SJCRH30 (cell line): ENCODE data around the gene MEPCE. TPM values are rescaled to one million over a fixed set of nuclear protein-coding genes. Genes with fewer than 3 reads are reported as not detected.

Experiments
- DNase-seq, 2 experiments: peaks; one replicate each; pipeline ENCODE4 v3.0.0-alpha.2; 2015 to 2020
- H3K27ac ChIP-seq: fragments of 250-450 bp; sonication (Bioruptor Pico); 2 replicates; pipeline ENCODE4 v1.5.1; 2020; ENCODE audit warnings: mild to moderate bottlenecking, moderate library complexity
- H3K27me3 ChIP-seq: fragments of 250-450 bp; sonication (Bioruptor Pico); 2 replicates; pipeline ENCODE4 v1.5.1; 2020; ENCODE audit warnings: mild to moderate bottlenecking, moderate library complexity
- H3K36me3 ChIP-seq: fragments of 250-450 bp; sonication (Bioruptor Pico); 2 replicates; pipeline ENCODE4 v1.5.1; 2020; ENCODE audit warnings: mild to moderate bottlenecking, moderate library complexity
- H3K4me1 ChIP-seq: fragments of 250-450 bp; sonication (Bioruptor Pico); 2 replicates; pipeline ENCODE4 v1.5.1; 2020; ENCODE audit warnings: mild to moderate bottlenecking, moderate library complexity
- H3K4me3 ChIP-seq: fragments of 250-450 bp; sonication (Bioruptor Pico); 2 replicates; pipeline ENCODE4 v1.5.1; 2020; ENCODE audit warnings: mild to moderate bottlenecking, moderate library complexity
- H3K9me3 ChIP-seq: fragments of 250-450 bp; sonication (Bioruptor Pico); replicated peaks from 2 replicates; pipeline ENCODE4 v1.5.1; 2020; ENCODE audit warnings: mild to moderate bottlenecking, moderate library complexity
- total RNA-seq: library from RNA; depleted of rRNA; stranded (reverse); fragments of >200 nt; shearing (Covaris generic); gene quantifications from 2 replicates; pipeline ENCODE4 v1.2.3, GENCODE V29; 2014

The MEPCE gene
- total RNA-seq, 1 experiment from 2014 or later: 50.6 TPM

GRCh38 chr7:100423315-100423714, 6.3 kb upstream of the MEPCE start:
- Histone ChIP-seq H3K4me1 (no peaks in the 10 kb centered on the region), H3K27me3 (no peaks in the 10 kb centered on the region; the same call in 1 of the 2 replicates), H3K36me3 (no peaks in the 10 kb centered on the region), H3K4me3 (no peak overlapping the region), H3K9me3 (no peaks in the 10 kb centered on the region), H3K27ac (no peak overlapping the region)
- no peak for DNase-seq

DNA sequence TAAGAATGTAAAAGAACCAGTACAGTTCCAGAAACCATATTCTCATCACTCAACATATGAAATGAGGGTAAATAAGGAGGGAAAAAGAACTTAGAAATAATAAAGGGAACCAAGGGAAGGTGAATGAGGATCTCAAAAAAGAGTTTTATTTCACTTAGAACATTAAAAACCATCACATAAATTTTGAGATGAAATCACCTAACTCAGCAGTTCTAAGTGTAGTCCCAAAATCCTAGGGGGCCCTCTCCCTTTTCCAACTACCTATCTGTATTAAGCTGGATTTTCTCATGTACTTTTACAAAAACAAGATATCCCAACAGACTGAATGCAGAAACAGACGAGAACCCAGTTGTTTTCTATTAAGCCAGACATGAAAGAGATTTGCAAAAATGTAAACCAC, 4.3 kb upstream of the MEPCE start:
- no peaks in the 10 kb centered on the region for H3K9me3 ChIP-seq
- no peaks in the 10 kb centered on the region for H3K4me1 ChIP-seq
- no peaks in the 10 kb centered on the region for H3K36me3 ChIP-seq
- no peak overlapping the region for H3K4me3 ChIP-seq
- DNase-seq: no peak
- H3K27ac ChIP-seq: no peak overlapping the region
- no peaks in the 10 kb centered on the region for H3K27me3 ChIP-seq

GRCh38 chr7:100426516-100426915, 3.1 kb upstream of the MEPCE start:
- H3K4me1 ChIP-seq: no peaks in the 10 kb centered on the region; the same call in 1 of the 2 replicates
- H3K4me3 ChIP-seq: no peak overlapping the region
- no peaks in the 10 kb centered on the region for H3K27me3 ChIP-seq
- H3K27ac ChIP-seq: no peak overlapping the region
- H3K36me3 ChIP-seq: peaks cover 11% of the 10 kb centered on the region; the same call in 1 of the 2 replicates
- H3K9me3 ChIP-seq: no peaks in the 10 kb centered on the region
- DNase-seq: no peak

- Histone ChIP-seq H3K4me1 (no peaks in the 10 kb centered on the region; the same call in 1 of the 2 replicates), H3K36me3 (peaks cover 19% of the 10 kb centered on the region), H3K27ac (no peak overlapping the region)
Measured at GRCh38 chr7:100427762-100428198, 1.9 kb upstream of the MEPCE start.

DNA sequence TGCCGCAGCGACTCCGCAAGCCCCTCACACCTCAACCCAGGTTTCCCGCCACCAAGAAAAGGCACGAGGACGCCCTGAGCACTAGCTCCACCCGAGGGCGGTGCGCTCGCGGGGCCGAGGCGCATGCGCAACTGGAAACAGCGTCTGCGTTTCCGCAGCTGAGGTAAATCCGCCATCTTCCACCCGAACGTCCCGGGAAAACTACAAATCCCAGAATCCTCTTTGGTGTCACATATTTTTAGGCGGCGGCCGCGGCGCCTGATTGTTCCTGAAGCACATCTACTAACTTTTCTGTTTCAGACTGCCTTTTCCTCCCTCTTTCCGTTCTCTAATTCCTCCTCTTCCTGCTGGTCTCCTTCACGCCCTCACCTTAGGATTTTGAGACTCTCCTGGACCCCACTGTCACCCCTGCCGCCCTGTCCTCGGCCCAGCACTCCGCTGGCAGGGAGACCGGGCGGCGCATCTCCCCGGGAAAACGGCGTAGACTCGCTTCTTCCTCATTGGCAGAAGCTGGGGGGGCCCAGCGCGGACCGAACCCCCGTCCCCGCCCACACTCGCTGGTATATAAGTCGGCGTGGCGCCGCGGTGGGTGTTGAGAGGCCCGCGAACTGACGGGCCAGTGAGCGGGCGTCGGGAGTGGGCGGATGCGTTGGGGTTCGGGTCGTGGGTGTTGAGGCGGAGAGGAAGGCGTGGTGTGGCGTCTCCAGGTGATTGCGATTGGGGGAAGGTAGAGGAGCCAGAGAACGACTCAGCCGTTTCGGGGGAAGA, 1.2 kb upstream of the MEPCE start, which contains the start of gene ZCWPW1:
Gene ZCWPW1, minus strand, starts transcription at position 505 of the 768 bp plus-strand sequence. CDS start 8,054 bp downstream, outside the sequence.
- Histone ChIP-seq H3K27me3 (no peaks in the 10 kb centered on the region), H3K9me3 (no peaks in the 10 kb centered on the region), H3K36me3 (peaks cover 24% of the 10 kb centered on the region), H3K27ac (peak within 1 kb of the TSS; percentile 98), H3K4me1 (no peaks in the 10 kb centered on the region; the same call in 1 of the 2 replicates), H3K4me3 (peak within 1 kb of the TSS; percentile 91)
- peak; percentile 97 to 98 for DNase-seq

More at GRCh38 chr7:100427762-100428198, 1.9 kb upstream of the MEPCE start:
- H3K9me3 ChIP-seq: no peaks in the 10 kb centered on the region
- no peak overlapping the region; the same call in 1 of the 2 replicates for H3K4me3 ChIP-seq
- no peak for DNase-seq
- H3K27me3 ChIP-seq: no peaks in the 10 kb centered on the region

- peak; percentile 100 for DNase-seq
- Histone ChIP-seq H3K4me1 (no peaks in the 10 kb centered on the region; the same call in 1 of the 2 replicates), H3K36me3 (peaks cover 32% of the 10 kb centered on the region), H3K27ac (peak overlapping the region; percentile 98), H3K27me3 (no peaks in the 10 kb centered on the region), H3K9me3 (no peaks in the 10 kb centered on the region), H3K4me3 (peak overlapping the region; percentile 91)
Measured at GRCh38 chr7:100428967-100429636, 529 bp upstream of the MEPCE start.

- H3K4me1 ChIP-seq: peaks cover 3% of the 10 kb centered on the region; the same call in 1 of the 2 replicates
- no peak for DNase-seq
- peaks cover 42% of the 10 kb centered on the region for H3K36me3 ChIP-seq
- peak overlapping the region; percentile 91 for H3K4me3 ChIP-seq
- H3K27me3 ChIP-seq: no peaks in the 10 kb centered on the region
- H3K9me3 ChIP-seq: no peaks in the 10 kb centered on the region
- H3K27ac ChIP-seq: peak overlapping the region; percentile 98; the same call in 1 of the 2 replicates
Measured at GRCh38 chr7:100430493-100431285, 1.1 kb downstream of the MEPCE start.

- Histone ChIP-seq H3K9me3 (no peaks in the 10 kb centered on the region), H3K4me3 (no peak overlapping the region), H3K4me1 (peaks cover 3% of the 10 kb centered on the region; the same call in 1 of the 2 replicates), H3K27ac (no peak overlapping the region), H3K27me3 (no peaks in the 10 kb centered on the region), H3K36me3 (peaks cover 42% of the 10 kb centered on the region)
- no peak for DNase-seq
Measured at GRCh38 chr7:100431286-100431735, 1.7 kb downstream of the MEPCE start.

- no peak overlapping the region for H3K4me3 ChIP-seq
- no peak overlapping the region for H3K27ac ChIP-seq
Measured at GRCh38 chr7:100432053-100432452, 2.4 kb downstream of the MEPCE start.

GRCh38 chr7:100432621-100433275, 3.1 kb downstream of the MEPCE start:
- Histone ChIP-seq H3K9me3 (no peaks in the 10 kb centered on the region), H3K27me3 (no peaks in the 10 kb centered on the region), H3K27ac (no peak overlapping the region), H3K4me3 (no peak overlapping the region), H3K36me3 (peaks cover 42% of the 10 kb centered on the region), H3K4me1 (peaks cover 3% of the 10 kb centered on the region; the same call in 1 of the 2 replicates)
- no peak for DNase-seq

More at GRCh38 chr7:100432053-100432452, 2.4 kb downstream of the MEPCE start:
- no peaks in the 10 kb centered on the region for H3K9me3 ChIP-seq
- DNase-seq: no peak
- H3K4me1 ChIP-seq: peaks cover 3% of the 10 kb centered on the region; the same call in 1 of the 2 replicates
- peaks cover 42% of the 10 kb centered on the region for H3K36me3 ChIP-seq
- no peaks in the 10 kb centered on the region for H3K27me3 ChIP-seq

GRCh38 chr7:100433276-100433591, 3.6 kb downstream of the MEPCE start:
- H3K4me1 ChIP-seq: peaks cover 3% of the 10 kb centered on the region; the same call in 1 of the 2 replicates
- no peak overlapping the region for H3K27ac ChIP-seq
- DNase-seq: no peak
- no peaks in the 10 kb centered on the region for H3K27me3 ChIP-seq
- peaks cover 42% of the 10 kb centered on the region for H3K36me3 ChIP-seq
- H3K9me3 ChIP-seq: no peaks in the 10 kb centered on the region
- no peak overlapping the region for H3K4me3 ChIP-seq

GRCh38 chr7:100433592-100434296, 4.1 kb downstream of the MEPCE start:
- Histone ChIP-seq H3K4me3 (no peak overlapping the region), H3K4me1 (peaks cover 3% of the 10 kb centered on the region; the same call in 1 of the 2 replicates), H3K36me3 (peaks cover 42% of the 10 kb centered on the region), H3K9me3 (no peaks in the 10 kb centered on the region), H3K27ac (no peak overlapping the region), H3K27me3 (no peaks in the 10 kb centered on the region)
- DNase-seq: no peak

DNA sequence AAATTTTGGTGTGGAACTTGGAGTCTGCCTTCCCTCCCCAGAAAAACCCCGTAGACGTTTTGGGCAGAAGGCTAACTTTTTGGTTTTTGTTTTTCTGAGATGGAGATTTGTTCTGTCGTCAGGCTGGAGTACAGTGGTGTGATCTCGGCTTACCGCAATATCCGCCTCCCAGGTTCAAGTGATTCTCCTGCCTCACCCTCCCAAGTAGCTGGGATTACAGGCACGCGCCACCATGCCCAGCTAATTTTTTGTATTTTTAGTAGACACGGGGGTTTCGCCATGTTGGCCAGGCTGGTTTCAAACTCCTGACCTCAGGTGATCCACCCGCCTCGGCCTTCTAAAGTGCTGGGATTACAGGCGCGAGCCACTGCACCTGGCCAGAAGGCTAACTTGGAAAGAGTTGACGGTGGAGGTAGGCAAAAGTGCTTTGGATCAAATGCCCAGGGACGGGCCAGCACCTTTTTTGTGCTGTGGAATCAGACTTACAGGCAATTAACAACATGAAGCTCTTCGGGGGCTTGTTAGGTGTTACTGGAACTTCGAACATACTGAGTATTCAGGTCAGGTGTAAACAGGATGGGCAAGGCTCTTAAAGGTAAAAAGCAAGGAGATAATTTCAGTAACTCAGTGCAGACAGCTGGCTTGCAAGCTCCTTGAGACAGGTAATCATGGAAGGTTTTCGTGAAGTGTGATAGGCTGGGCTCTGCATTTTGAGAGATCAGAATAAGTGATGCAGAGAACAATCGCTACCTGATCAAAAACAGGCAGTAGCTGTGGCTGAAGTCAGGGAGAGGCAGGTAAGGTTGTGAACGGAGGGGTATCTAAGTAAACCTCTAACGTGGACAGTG, 4.9 kb downstream of the MEPCE start:
- H3K27me3 ChIP-seq: no peaks in the 10 kb centered on the region
- H3K36me3 ChIP-seq: peaks cover 42% of the 10 kb centered on the region
- DNase-seq: no peak
- H3K9me3 ChIP-seq: no peaks in the 10 kb centered on the region
- H3K4me1 ChIP-seq: peaks cover 3% of the 10 kb centered on the region; the same call in 1 of the 2 replicates
- H3K4me3 ChIP-seq: no peak overlapping the region
- no peak overlapping the region for H3K27ac ChIP-seq
